Skeletal muscle cell (primary cell): Measurements from ENCODE around the gene MYRF.

ENCODE experiments used
- DNase-seq: peaks from one replicate; pipeline ENCODE4 v3.0.0-alpha.2; 2010; ENCODE audit warnings: low read depth
- H3K4me3 ChIP-seq: 2 replicates; pipeline ENCODE4 v1.5.1; 2011; ENCODE audit warnings: low read depth, mild to moderate bottlenecking, control low read depth, low read length, moderate library complexity

Gene MYRF

DNA sequence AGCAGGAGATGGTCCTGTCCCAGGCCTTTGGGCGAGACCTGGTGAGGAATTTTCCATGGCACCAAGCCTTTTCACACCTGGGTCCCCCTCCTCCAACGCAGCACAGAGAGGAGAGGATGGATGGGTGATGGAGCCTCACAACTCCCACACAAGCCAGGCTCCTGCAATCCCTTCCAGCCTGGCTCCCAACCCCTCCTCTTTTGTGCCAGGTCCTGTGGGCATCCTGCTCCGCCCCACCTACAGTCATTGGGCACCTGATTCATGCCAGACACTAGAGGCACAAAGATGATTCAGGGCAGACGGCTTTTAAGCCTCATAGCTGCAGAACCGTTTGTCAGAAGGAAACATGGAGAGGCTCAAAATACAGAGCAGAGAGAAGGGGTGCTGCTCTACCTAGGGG lies 16.1 kb upstream of the MYRF start:
- DNase-seq = no peak

DNA sequence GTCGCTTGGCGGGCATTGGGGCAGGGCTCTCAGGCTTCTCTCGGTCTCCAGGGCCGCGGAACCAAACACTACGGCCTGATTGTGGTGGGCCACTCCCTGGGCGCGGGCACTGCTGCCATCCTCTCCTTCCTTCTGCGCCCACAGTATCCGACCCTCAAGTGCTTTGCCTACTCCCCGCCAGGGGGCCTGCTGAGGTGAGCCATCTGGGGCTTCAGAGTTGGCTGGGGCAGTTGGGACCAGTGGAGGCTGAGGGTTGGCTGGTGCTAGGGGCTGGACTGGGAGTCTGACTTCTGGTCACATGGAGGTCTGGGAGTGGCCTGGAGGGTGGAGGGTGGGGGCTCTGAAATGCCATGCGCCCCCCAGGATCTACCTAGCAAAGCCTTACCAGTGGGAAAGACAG lies 15.3 kb upstream of the MYRF start:
- no peak for DNase-seq
- no peak overlapping the region for H3K4me3 ChIP-seq

More for the DNA sequence above, 16.1 kb upstream of the MYRF start:
- H3K4me3 ChIP-seq = no peak overlapping the region

DNA sequence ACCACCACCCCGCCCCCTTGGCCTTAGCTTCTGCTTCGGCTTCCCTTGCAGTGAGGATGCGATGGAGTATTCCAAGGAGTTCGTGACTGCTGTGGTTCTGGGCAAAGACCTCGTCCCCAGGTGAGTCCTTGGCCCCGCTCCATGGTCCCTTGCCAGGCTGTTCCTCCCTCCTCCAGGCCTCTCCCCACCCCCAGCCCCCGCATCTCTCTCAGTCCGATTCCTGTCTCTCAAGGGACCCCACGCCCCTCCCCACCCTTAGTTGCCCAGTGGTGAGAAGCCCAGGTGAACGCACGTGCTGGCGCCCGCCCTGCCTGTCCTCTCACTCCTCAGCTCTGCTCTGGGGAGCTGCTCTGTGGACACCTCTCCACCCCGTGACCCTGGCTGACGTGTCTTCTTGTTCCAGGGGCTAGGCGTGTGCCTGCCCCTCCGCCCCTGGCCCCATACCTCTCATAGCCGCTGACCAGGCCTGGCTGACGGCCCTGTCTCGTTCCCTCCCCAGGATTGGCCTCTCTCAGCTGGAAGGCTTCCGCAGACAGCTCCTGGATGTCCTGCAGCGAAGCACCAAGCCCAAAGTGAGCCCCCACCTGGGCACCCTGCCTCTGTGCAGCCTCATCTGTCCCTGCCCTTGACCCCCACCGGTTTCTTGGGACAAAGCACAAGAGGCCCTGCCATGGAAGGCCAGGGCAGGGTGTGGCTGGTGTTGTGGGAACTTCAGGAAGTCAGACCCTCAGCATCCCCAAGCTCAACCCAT lies 14.6 kb upstream of the MYRF start:
- no peak overlapping the region for H3K4me3 ChIP-seq

DNA sequence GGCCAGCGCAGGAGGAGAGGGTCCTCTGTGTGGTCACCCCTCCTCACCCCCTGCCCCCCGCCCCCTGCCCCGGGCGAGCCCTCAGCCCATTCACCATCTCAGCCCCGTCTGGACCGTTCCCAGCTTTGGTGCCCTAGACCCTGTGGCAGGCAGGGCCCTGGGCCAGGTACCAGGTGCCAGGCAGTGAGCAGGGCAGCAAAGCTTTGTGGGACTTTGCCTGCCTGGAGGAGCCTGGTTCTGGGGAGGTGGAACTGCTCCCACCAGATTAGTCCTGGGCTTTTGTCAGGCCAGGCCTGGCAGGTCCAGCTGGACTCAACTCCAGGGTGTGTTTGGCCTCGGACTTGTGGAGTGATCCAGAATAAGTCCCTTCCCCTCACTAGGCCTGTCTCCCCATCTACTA lies 13.7 kb upstream of the MYRF start:
- DNase-seq = no peak
- H3K4me3 ChIP-seq = no peak overlapping the region

More for the DNA sequence above, 14.6 kb upstream of the MYRF start:
- DNase-seq = no peak

DNA sequence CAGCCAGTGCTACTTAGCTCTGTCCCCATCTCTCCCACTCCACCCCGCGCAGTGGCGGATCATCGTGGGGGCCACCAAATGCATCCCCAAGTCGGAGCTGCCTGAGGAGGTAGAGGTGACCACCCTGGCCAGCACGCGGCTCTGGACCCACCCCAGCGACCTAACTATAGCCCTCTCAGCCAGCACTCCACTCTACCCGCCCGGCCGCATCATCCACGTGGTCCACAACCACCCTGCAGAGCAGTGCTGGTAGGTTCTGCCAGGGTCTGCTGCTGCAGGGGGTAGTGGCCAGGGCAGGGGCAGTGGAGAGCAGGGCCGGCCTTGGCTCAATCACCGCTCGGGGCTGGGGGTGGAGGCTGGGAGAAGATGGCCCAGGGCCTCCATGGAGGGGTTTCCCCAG lies 13.0 kb upstream of the MYRF start:
- no peak overlapping the region for H3K4me3 ChIP-seq
- DNase-seq = no peak

DNA sequence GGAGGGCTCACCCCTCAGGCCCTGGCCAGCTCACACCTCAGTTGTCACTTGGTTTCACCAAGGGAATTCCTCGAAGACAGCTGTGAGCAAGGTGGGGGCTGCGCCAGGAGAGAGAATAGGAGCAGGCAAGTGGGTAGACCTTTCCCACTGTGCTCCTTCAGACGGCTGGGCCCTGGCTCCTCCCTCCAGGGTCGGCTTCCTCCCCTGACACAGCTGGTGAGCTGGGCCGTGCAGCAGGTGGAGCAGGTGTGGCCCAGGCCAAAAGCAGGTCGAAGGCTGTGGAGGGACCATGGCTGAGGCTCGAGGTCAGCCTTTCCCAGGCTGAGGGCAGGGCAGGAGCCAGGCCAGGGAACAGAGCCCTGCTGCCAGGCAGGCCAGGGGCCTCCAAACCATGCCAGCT lies 12.5 kb upstream of the MYRF start:
- H3K4me3 ChIP-seq = no peak overlapping the region
- DNase-seq = no peak

DNA sequence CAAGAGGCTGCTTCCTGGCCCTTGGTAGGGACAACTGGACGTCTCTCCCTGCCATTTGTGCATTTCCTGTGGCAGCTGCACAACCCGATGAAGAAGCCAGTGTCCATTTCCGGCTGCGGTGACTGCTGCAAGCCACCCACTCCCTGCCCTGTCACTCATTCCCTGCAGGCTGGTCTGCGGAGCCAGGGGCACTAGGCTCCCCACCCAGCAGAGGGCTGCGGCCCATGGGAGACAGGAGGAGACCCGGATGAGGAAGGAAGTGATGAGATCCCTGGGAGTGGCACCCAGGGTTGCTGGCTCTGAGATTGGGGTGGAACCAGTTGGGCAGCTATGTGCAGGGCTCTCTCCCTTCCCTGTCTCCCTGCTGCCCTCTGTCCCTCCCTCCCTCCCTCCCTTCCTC lies 10.0 kb upstream of the MYRF start:
- no peak overlapping the region for H3K4me3 ChIP-seq
- no peak for DNase-seq

DNA sequence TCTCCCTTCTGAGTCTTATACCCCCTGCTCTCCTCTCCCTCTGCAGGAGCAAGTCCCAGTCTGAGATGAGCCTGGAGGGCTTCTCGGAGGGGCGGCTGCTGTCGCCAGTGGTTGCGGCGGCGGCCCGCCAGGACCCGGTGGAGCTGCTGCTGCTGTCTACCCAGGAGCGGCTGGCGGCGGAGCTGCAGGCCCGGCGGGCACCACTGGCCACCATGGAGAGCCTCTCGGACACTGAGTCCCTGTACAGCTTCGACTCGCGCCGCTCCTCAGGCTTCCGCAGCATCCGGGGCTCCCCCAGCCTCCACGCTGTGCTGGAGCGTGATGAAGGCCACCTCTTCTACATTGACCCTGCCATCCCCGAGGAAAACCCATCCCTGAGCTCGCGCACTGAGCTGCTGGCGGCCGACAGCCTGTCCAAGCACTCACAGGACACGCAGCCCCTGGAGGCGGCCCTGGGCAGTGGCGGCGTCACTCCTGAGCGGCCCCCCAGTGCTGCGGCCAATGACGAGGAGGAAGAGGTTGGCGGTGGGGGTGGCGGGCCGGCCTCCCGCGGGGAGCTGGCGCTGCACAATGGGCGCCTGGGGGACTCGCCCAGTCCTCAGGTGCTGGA lies 8.8 kb upstream of the MYRF start:
- DNase-seq = no peak
- no peak overlapping the region for H3K4me3 ChIP-seq

DNA sequence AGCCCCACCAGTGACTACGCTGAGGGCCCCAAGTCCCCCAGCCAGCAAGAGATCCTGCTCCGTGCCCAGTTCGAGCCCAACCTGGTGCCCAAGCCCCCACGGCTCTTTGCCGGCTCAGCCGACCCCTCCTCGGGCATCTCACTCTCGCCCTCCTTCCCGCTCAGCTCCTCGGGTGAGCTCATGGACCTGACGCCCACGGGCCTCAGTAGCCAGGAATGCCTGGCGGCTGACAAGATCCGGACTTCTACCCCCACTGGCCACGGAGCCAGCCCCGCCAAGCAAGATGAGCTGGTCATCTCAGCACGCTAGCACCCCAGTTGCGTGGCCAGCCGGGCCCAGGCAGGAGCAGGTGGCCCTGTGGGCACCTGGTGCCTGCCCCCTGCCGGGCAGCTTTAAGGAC lies 8.3 kb upstream of the MYRF start:
- H3K4me3 ChIP-seq = no peak overlapping the region

DNA sequence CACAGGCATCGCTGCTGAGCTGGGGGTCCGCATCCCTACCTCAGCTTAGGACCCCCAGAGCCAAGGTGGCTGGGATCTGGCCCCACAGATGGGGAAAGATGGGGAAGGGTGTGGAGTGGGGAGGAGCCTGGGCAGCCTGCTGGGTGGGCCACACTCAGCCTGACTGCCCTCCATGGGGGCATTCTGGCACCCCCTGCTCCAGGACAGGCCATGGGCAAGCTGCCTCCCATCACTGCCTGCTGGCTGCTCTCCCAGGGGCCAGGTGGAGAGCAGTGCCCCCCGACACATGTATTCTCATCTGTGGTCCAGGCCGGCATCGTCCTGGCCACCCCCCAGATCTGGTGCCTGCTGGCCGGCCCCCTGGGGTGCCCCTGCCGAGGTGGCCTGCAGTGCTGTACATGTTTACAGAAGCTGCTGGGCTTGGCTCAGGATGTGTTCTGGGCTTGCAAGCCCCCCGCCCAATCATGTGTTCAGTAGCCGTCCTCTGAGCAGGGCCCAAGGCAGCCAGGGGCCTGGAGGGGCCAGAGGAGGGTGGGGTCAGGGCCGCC lies 7.8 kb upstream of the MYRF start:
- DNase-seq = no peak

More for the DNA sequence above, 8.3 kb upstream of the MYRF start:
- DNase-seq = no peak

DNA sequence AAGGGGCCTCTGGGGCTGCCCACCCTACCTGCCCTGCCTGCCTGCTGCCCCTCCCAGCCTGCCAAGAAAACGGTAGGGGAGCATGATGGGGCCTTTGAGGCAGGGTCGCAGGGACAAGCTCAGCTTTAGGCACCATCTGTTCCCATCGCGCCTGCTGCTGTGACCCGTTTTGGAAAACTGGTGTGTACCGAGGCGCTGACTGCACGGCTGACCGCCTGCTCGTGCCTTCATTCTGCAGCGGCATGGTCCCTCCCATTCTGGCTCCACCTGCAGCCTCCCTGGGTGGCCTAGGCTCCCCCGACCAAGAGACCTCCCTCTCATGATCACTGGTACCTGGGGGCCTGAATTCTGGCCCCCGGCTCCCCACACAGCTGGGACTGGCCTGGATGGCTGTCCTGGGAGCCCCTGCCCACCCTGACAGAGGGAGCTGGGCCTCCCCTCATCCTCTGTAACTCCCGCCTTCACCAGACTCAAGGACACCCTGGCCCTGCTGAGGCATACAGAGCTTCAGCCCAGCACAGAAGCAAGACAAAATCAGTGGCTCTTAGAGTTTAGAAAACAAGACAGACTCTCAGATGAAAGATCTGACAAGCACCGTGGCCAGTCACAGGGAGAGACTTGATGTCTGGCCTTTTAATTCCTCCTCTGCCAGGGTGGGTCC lies 6.5 kb upstream of the MYRF start:
- H3K4me3 ChIP-seq = no peak overlapping the region
- no peak for DNase-seq

More for the DNA sequence above, 7.8 kb upstream of the MYRF start:
- H3K4me3 ChIP-seq = no peak overlapping the region

DNA sequence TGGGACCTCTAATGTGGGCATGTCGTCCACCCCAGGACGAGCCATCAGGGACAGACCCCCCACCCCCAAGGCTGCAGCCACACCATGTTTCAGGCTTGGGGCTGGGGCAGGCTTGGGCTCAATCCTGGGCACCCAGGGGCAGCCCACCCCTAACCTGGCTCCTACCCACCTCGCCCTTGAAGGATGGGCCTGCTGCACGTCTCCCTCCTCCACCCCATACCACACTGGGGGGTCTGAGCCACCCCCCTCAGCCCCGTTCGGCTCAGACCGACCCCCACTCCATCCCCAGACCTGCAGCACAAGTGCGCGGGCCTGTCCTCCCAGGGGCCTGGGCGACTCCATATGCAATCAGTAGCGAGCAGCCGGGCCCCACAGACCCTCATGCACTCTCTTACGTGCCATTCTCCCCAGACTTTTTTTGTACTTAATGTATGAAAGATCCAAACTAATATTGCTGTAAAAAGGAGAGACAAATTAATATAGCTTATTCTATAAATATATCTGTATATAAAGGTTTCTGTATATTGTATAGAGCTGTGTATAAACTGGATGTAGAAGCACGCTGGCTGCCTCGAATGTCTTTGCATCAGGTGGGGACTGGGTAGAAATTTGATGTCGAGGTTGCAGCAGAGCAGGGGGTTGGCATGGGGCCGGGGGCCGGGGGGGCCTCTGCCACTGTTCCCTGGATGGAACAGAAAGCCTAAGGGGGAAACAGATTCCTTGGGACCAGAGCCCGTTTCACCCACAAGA lies 5.8 kb upstream of the MYRF start:
- no peak for DNase-seq
- H3K4me3 ChIP-seq = no peak overlapping the region

DNA sequence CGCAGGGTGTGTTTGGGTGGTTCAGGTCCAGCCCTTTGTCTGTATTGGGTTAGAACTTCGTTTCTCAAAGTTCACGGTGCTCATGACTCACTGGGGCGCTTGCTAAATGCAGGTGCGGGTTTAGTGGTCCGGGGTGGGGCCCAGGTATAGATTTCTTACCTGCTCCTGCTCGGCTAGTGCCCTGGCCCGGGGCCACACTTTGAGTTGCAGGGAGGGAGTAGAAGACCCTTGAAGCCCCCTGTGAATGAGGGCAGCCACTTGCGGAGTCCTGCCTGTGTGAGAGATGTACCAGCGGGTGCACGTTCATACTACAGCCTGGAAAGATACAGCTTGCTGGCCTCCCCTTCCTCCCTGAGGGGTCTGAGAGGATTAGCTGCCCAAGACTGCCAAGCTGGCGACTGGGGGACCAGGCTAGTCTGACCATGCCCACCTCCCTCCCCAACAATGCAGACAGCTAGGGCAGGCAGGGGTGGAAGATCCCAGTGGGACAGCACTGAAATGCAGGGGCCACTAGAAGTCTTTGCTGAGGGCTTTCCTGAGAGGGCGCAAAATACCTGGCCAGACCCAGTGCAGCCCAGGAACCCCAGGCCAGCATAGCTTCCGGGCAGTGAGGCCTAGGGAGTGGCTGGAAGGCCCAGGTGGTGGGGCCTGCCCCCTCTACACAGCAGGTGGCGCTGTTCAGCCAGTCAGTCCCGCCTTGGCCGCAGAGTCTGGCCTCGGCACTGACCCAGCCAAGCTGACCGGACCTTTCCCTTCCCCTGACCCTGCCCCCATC lies 5.1 kb upstream of the MYRF start:
- H3K4me3 ChIP-seq = no peak overlapping the region
- DNase-seq = no peak

DNA sequence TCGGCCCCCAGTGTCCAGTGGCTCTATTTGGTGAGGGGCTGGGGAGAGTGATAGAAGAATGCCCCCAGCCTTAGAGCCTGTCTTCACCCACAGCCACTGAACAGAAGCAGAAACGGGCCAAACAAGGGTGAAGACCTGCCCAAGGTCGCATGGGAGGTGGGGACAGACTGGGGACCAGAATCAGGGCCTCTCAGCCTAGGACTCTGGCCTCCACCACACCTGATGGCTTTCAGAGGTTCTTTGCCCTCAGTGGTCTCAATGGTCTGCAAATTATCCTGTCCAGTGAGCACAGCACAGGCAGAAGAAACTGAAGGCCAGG lies 4.5 kb upstream of the MYRF start:
- H3K4me3 ChIP-seq = no peak overlapping the region
- no peak for DNase-seq

DNA sequence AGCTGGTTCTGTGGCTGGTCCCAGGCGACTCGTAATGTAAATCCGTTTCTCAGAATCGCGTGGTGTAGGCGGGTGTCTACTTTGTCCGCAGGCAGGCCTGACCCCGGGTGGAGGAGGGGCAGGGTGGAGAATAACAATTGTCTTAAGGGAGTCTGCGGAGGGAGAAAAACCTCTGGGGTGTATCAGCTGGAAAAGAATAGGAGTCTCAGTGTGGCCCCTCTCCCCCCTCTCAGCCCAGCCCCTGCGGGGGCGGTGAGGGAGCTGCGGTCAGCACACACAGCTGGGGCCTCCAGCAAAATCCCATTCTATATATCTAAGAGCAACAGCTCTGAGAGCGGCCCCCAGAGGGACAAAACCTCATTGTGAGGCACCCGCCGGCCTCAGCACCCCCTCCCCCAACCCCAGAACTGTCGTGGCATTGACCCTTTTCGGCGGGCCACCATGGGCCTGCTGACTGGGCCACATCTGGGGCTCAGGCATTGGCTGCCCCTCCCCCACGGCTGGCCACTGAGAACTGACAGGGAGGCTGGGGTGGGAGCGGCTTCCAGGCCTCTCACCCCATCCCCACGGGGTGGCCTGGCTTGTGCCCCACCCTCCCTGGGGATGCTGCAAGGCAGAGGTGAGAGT lies 2.7 kb upstream of the MYRF start:
- no peak overlapping the region for H3K4me3 ChIP-seq
- peak; percentile 30 for DNase-seq

DNA sequence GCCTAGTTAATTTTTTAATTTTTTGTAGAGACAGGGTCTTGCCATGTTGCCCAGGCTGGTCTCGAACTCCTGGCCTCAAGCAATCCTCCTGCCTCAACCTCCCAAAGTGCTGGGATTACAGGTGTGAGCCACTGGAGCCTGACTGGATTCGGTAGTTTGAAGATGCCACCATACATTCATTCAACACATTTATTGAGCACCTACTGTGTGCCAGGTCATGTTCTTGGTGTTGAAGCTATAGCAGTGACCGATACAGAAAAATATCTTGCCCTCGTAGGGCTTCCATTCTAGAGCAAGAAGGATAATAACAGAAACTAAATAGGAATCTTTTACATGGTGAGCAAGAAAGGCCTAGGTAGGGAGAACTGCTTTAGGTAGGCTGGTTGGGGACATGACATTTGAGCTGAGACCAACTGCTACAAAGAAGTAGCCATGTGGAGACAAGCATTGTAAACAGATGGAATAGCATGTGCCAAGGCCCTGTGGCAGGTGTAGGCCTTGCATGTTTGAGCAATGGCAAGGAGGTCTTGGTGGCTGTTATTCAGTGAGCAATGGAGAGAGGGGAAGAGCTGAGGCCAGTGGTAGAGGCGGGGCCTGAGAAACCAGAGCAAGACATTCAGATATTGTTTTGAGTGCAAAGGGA lies 1.7 kb upstream of the MYRF start:
- no peak overlapping the region for H3K4me3 ChIP-seq
- no peak for DNase-seq

DNA sequence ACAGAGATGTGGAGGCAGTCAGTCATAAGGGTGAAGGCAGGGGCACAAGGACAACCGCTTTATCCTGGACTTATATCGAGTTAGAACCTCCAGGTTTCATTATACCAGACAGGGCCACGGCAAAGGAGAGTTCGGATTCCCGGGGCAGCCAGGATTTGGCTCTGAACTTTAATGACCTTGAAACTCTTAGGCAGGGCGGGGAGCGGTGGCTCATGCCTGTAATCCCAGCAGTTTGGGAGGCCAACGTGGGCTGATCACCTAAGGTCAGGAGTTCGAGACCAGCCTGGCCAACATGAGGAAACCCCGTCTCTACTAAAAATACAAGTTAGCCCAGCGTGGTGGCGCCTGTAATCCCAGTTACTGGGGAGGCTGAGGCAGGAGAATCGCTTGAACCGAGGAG lies 1.1 kb upstream of the MYRF start:
- no peak for DNase-seq
- H3K4me3 ChIP-seq = no peak overlapping the region

DNA sequence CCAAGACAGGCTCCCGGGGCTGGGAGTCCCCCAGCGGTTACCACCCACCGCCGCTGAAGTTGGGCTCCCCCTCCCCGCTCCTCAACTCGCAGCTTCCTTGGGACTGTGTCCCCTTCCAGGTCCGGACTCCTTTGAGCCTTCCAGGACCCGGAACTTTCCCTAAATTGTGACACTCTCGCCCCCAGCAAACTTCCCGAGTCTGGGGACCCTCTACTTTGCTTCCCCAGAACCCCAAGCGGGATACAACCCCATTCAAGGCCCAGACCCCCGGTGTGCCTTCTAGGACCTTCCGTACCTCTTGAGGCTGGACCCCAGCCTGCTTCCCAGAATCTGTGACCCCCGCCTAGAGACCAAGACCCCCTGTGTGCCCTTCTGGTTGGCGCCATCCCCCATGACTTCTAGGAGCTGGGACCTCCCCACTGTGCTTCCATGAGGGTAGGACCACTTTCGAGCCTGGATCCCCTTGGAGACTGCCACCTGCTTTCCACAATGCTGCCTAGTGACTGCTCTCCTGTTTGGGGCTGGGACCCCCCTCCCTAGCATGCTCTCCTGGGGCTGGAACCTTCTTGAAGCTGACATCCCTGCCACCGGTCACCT lies 587 bp downstream of the MYRF start:
- peak overlapping the region; percentile 58 for H3K4me3 ChIP-seq
- DNase-seq = no peak
